Measurements from ENCODE around the gene EIF3F. TPM values are rescaled to one million over a fixed set of nuclear protein-coding genes. Genes with fewer than 3 reads are reported as not detected.

Gene EIF3F
- total and polyA plus RNA-seq, 2 donors (not counting 3 experiments of a cell fraction or from before 2014, with no cell fraction given), result 411 to 436 TPM

GRCh38 chr11:8038393-8038792 is 51.3 kb downstream of the EIF3F start:
- BruUV-seq (replicated peaks), result no TSS peak

More at GRCh38 chr11:8038393-8038792, 51.3 kb downstream of the EIF3F start:
- POLR2A ChIA-PET, result no interaction called here
- Histone ChIP-seq H3K4me3 (replicated peaks in 1 of 3; ENCODE audit: insufficient read depth in 1 of 3, low read depth in 1 of 3, low read length in 3 of 3) (no peak overlapping the region), H3K27ac (ENCODE audit: insufficient read depth, low read depth, low read length) (no peak overlapping the region), H3K79me2 (ENCODE audit: control insufficient read depth, insufficient read depth, low read length) (no peaks in the 10 kb centered on the region), H3K4me1 (ENCODE audit: control insufficient read depth, extremely low read depth, insufficient read depth, low read length) (no peaks in the 10 kb centered on the region), H3K27me3 (ENCODE audit: control insufficient read depth in 2 of 2, insufficient read depth in 2 of 2, low read length in 2 of 2) (peaks cover 0 to 8% of the 10 kb centered on the region in 2 experiments), H2AFZ (ENCODE audit: low read depth, low read length) (no peak overlapping the region), H3K9ac (replicated peaks; ENCODE audit: extremely low read depth, insufficient read depth, low read length) (no peak overlapping the region), H4K20me1 (replicated peaks; ENCODE audit: control insufficient read depth, extremely low read depth, insufficient read depth, low read length) (no peaks in the 10 kb centered on the region), H3K9me1 (replicated peaks; ENCODE audit: control insufficient read depth, extremely low read depth, insufficient read depth, low read length) (no peaks in the 10 kb centered on the region), H3K36me3 (ENCODE audit: control insufficient read depth in 2 of 2, extremely low read depth in 1 of 2, insufficient read depth in 2 of 2, low read length in 2 of 2) (no peaks in the 10 kb centered on the region), H3K9me3 (replicated peaks; ENCODE audit: control insufficient read depth, insufficient read depth, low read length) (no peaks in the 10 kb centered on the region), H3K4me2 (ENCODE audit: insufficient read depth, low read length) (no peak overlapping the region)
- dilution Hi-C loops (cut with MboI; ENCODE audit: extremely low pct_ligation_motif_present, low sequenced_read_pairs), result no loop called here
- DNase-seq (ENCODE audit: low read depth, low spot score) (no peak), FAIRE-seq (no peak)
- TF ChIP-seq MAX (IDR thresholded peaks at IDR 0.05; ENCODE audit: insufficient read depth, insufficient read length), result no peak
- TF ChIP-seq FOS (IDR thresholded peaks at IDR 0.05; ENCODE audit: borderline replicate concordance, insufficient read depth, low read length), result no peak
- no peak for TF ChIP-seq POLR2A (IDR thresholded peaks at IDR 0.05; ENCODE audit: low read depth, low read length)
- no peak for TF ChIP-seq JUN (IDR thresholded peaks at IDR 0.05; ENCODE audit: borderline replicate concordance, insufficient read depth, insufficient read length, low read depth)
- no peak for TF ChIP-seq GATA2 (IDR thresholded peaks at IDR 0.05; ENCODE audit: insufficient read depth, insufficient read length, low read depth, low read length)
- no peak for TF ChIP-seq EZH2 (IDR thresholded peaks at IDR 0.05; ENCODE audit: borderline replicate concordance, low read depth, low read length, severe bottlenecking)
- no peak for TF ChIP-seq CTCF (IDR thresholded peaks at IDR 0.05; ENCODE audit: extremely low read depth in 1 of 2, insufficient read depth in 1 of 2, low read depth in 1 of 2, low read length in 2 of 2)
- TF ChIP-seq POLR2AphosphoS5 (IDR thresholded peaks at IDR 0.05; ENCODE audit: insufficient read depth, low read depth, low read length), result no peak
- TF ChIP-seq MYC (IDR thresholded peaks at IDR 0.05; ENCODE audit: low read depth, low read length), result no peak
- CTCF ChIA-PET, result interaction anchor here (12.3 kb wide), 1 partner anchor 57 kb away, joined by 528 read pairs; no protein-coding TSS in a partner anchor
- intact Hi-C loops (cut with micrococcal nuclease), result no loop called here
